T-helper 2 cell treated with Interferon-gamma antibody and Interleukin-4, amounts not matched to agents 5 μg/mL and 100 μg/mL, for 36 hours (primary cell): ENCODE measurements around the gene MEFV.

Experiments used
- DNase-seq: peaks from one replicate; pipeline ENCODE4 v3.0.0; 2021; ENCODE audit warnings: low spot score
- H3K27ac Mint-ChIP-seq: one replicate; pipeline ENCODE4 v1.8.0; 2021; ENCODE audit warnings: mild to moderate bottlenecking, mixed read lengths
- H3K27me3 Mint-ChIP-seq: one replicate; pipeline ENCODE4 v1.8.0; 2021; ENCODE audit warnings: low read depth, mixed read lengths
- H3K36me3 Mint-ChIP-seq: one replicate; pipeline ENCODE4 v1.8.0; 2021; ENCODE audit warnings: low read depth, mixed read lengths
- H3K4me1 Mint-ChIP-seq: one replicate; pipeline ENCODE4 v1.8.0; 2021; ENCODE audit warnings: low read depth, mixed read lengths
- H3K4me3 Mint-ChIP-seq: one replicate; pipeline ENCODE4 v1.8.0; 2022; ENCODE audit warnings: mild to moderate bottlenecking, moderate library complexity, mixed read lengths
- H3K9me3 Mint-ChIP-seq: one replicate; pipeline ENCODE4 v1.8.0; 2021; ENCODE audit warnings: mixed read lengths

Gene MEFV

DNA sequence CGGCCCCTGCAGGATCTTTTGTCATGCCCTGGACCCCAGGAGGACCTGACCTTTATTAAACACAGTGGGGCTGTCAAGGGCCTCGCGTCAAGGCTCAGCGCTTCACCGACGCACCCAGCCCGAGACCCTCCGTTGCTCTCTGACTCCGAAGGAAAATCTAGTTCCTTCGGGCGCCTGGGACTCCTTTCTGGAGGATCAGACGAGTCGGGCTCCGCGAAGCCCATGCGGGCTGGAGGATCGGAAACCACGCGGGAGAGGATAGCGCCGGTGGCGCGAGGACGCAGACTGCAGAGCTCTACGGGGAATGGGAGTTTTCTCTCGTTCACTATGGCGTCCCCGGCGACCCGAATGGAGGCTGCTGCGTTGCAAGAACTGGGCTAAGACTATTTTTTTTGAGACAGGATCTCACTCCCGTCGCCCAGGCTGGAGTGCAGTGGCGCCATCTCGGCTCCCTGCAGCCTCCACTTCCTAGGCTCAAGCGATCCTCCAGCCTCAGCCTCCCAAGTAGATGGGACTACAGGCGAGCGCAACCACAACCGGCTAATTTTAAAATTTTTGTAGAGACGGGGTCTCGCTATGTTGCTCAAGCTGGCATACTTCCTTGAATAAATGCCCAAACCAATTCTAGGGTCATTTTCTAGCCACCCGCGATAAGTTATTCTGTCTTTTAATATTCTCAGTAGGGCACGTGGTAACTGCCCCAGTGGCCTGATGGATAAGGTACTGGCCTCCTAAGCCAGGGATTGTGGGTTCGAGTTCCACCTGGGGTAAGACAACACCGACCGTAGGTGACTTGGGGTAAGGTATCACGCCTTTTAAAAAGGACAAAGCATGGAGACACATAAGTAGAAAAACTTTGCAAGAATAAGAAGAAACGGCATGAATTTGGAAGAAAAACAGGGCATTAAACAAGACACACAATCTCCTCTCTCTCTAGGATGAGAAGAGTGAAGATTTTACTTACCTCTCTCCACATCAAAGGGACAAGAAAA is 62.9 kb downstream of the MEFV start:
- Mint-ChIP-seq H3K27me3 (peaks cover 55% of the 10 kb centered on the region), H3K27ac (no peak overlapping the region), H3K9me3 (no peaks in the 10 kb centered on the region)

DNA sequence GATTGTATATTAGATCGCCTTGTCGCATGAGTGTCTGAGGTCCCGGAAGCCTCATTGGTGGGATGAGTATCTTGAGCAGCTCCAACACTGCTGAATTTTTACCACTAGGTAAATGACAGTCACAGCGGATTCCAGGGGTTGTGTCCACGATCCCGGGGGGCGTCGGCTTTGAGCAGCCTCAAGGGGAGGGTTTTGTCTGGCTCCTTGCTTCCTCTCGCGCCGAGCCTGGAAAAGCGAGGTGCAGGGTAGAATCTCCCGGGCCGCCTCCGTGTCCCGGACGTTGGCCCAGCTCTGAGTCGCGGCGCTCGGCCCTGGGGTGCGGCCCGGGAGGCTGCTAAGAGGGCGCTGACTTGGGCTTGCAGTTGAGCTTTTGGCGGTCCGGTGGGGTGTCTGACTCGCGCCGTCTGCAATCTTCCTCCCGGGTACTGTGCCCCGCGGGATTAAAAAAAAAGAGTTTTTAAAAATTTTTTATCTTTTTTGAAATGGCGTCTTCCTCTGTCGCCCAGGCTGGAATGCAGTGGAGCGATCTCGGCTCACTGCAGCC is 63.9 kb downstream of the MEFV start:
- peaks cover 25% of the 10 kb centered on the region for H3K4me1 Mint-ChIP-seq
- no peaks in the 10 kb centered on the region for H3K9me3 Mint-ChIP-seq
- no peak overlapping the region for H3K4me3 Mint-ChIP-seq
- peaks cover 58% of the 10 kb centered on the region for H3K27me3 Mint-ChIP-seq
- no peak overlapping the region for H3K27ac Mint-ChIP-seq
- DNase-seq = no peak
- H3K36me3 Mint-ChIP-seq = no peaks in the 10 kb centered on the region

More for the DNA sequence above, 62.9 kb downstream of the MEFV start:
- no peak overlapping the region for H3K4me3 Mint-ChIP-seq
- DNase-seq = no peak
- peaks cover 17% of the 10 kb centered on the region for H3K4me1 Mint-ChIP-seq
- no peaks in the 10 kb centered on the region for H3K36me3 Mint-ChIP-seq
